DOHH2 (cell line): Measurements from ENCODE around the gene CCDC28B.
"Not testable (repeated sequence)": the region's sequence is repeated elsewhere in the genome, so short reads cannot be mapped to it uniquely, and the experiment has no call there.

ENCODE experiments used
- H3F3A ChIP-seq: fragments of 200-600 bp; sonication (generic), shearing (Covaris generic); 2 replicates; pipeline ENCODE4 v1.6.0; 2016; ENCODE audit warnings: antibody characterized with exemption, mild to moderate bottlenecking; ENCODE audit not compliant: control insufficient read depth, insufficient read depth
- H3K27ac ChIP-seq: fragments of 200-600 bp; sonication (generic); 2 replicates; pipeline ENCODE4 v1.5.1; 2014; ENCODE audit warnings: low read depth, mild to moderate bottlenecking, low read length, moderate library complexity
- H3K27me3 ChIP-seq: fragments of 200-600 bp; sonication (generic); 2 replicates; pipeline ENCODE4 v1.6.1; 2014; ENCODE audit warnings: mild to moderate bottlenecking, low read length, mixed read lengths; ENCODE audit not compliant: control insufficient read depth
- H3K36me3 ChIP-seq: fragments of 200-600 bp; sonication (generic); 2 replicates; pipeline ENCODE4 v1.6.1; 2014; ENCODE audit warnings: mild to moderate bottlenecking, low read length, moderate library complexity, mixed read lengths; ENCODE audit not compliant: control insufficient read depth
- H3K4me1 ChIP-seq: fragments of 200-600 bp; sonication (generic); 2 replicates; pipeline ENCODE4 v1.6.1; 2014; ENCODE audit warnings: mild to moderate bottlenecking, low read length, mixed read lengths; ENCODE audit not compliant: control insufficient read depth
- H3K4me2 ChIP-seq: fragments of 200-600 bp; sonication (generic); 2 replicates; pipeline ENCODE4 v1.6.0; 2014; ENCODE audit warnings: mild to moderate bottlenecking, low read length, moderate library complexity
- H3K4me3 ChIP-seq: fragments of 200-600 bp; sonication (generic); 2 replicates; pipeline ENCODE4 v1.5.1; 2014; ENCODE audit warnings: mild to moderate bottlenecking, low read length, mixed read lengths
- H3K79me2 ChIP-seq: fragments of 200-600 bp; sonication (generic); 2 replicates; pipeline ENCODE4 v1.6.1; 2014; ENCODE audit warnings: mild to moderate bottlenecking, low read length, mixed read lengths; ENCODE audit not compliant: control insufficient read depth
- H3K9me2 ChIP-seq: fragments of 200-600 bp; sonication (generic); replicated peaks from 2 replicates; pipeline ENCODE4 v1.6.1; 2014; ENCODE audit warnings: mild to moderate bottlenecking, low read length, mixed read lengths; ENCODE audit not compliant: control insufficient read depth
- H3K9me3 ChIP-seq: fragments of 200-600 bp; sonication (generic); 2 replicates; pipeline ENCODE4 v1.6.1; 2014; ENCODE audit warnings: antibody characterized with exemption, low read length, mixed read lengths; ENCODE audit not compliant: control insufficient read depth, insufficient read depth
- H4K20me1 ChIP-seq: fragments of 200-600 bp; sonication (generic); 2 replicates; pipeline ENCODE4 v1.6.0; 2014; ENCODE audit warnings: low read depth, mild to moderate bottlenecking, antibody characterized with exemption, low read length, moderate library complexity; ENCODE audit not compliant: control insufficient read depth, insufficient read depth
- EZH2phosphoT487 ChIP-seq: fragments of 200-600 bp; sonication (generic); IDR thresholded peaks from 2 replicates; pipeline ENCODE4 v1.6.1; 2017; ENCODE audit warnings: borderline replicate concordance, mild to moderate bottlenecking, antibody characterized with exemption, low read length, moderate library complexity, mixed read lengths
- TF ChIP-seq, protein P1 (sequence below): fragments of 200-600 bp; sonication (generic); IDR thresholded peaks from one replicate; pipeline ENCODE4 v1.5.1; 2014; ENCODE audit warnings: antibody characterized with exemption, mild to moderate bottlenecking, low read depth, low read length; ENCODE audit not compliant: poor library complexity, severe bottlenecking

CCDC28B gene

DNA sequence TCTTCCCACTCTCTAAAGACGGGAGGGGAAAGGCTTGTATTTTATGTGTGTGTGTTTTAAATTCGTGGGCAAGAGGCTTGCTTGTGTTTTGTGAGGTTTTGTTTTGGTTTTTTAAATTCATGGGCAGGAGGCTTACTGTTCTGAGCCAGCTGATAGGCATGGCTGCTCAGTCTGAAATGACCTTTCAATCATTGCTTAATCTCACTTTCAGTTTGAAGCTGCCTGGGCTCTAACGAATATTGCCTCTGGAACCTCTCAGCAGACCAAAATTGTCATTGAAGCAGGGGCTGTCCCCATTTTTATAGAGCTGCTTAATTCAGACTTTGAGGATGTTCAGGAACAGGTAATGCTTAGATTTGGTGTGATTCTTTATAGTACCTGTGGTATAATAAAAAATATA lies 41.2 kb upstream of the CCDC28B start:
- TF ChIP-seq, protein P1, sequence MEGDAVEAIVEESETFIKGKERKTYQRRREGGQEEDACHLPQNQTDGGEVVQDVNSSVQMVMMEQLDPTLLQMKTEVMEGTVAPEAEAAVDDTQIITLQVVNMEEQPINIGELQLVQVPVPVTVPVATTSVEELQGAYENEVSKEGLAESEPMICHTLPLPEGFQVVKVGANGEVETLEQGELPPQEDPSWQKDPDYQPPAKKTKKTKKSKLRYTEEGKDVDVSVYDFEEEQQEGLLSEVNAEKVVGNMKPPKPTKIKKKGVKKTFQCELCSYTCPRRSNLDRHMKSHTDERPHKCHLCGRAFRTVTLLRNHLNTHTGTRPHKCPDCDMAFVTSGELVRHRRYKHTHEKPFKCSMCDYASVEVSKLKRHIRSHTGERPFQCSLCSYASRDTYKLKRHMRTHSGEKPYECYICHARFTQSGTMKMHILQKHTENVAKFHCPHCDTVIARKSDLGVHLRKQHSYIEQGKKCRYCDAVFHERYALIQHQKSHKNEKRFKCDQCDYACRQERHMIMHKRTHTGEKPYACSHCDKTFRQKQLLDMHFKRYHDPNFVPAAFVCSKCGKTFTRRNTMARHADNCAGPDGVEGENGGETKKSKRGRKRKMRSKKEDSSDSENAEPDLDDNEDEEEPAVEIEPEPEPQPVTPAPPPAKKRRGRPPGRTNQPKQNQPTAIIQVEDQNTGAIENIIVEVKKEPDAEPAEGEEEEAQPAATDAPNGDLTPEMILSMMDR, result no peak
- no peak for TF ChIP-seq EZH2phosphoT487
- Histone ChIP-seq H3K36me3 (peaks cover 79% of the 10 kb centered on the region), H3K4me2 (no peak overlapping the region), H3K4me3 (no peak overlapping the region), H3K27me3 (no peaks in the 10 kb centered on the region), H3K79me2 (peaks cover 3% of the 10 kb centered on the region), H3K9me2 (no peaks in the 10 kb centered on the region), H4K20me1 (no peaks in the 10 kb centered on the region), H3K9me3 (no peaks in the 10 kb centered on the region), H3K4me1 (no peaks in the 10 kb centered on the region), H3F3A (no peaks in the 10 kb centered on the region), H3K27ac (no peak overlapping the region)

- H3F3A ChIP-seq, result no peaks in the 10 kb centered on the region
- H3K4me1 ChIP-seq, result no peaks in the 10 kb centered on the region
- peaks cover 68% of the 10 kb centered on the region for H3K36me3 ChIP-seq
- TF ChIP-seq, protein P1, result no peak
- no peak for TF ChIP-seq EZH2phosphoT487
- no peak overlapping the region for H3K27ac ChIP-seq
- no peaks in the 10 kb centered on the region for H3K79me2 ChIP-seq
- no peak overlapping the region for H3K4me3 ChIP-seq
- no peak overlapping the region for H3K4me2 ChIP-seq
- H3K27me3 ChIP-seq, result no peaks in the 10 kb centered on the region
- no peaks in the 10 kb centered on the region for H3K9me3 ChIP-seq
- no peaks in the 10 kb centered on the region for H3K9me2 ChIP-seq
- H4K20me1 ChIP-seq, result no peaks in the 10 kb centered on the region
Observed at GRCh38 chr1:32163405-32163804, 37.0 kb upstream of the CCDC28B start.

DNA sequence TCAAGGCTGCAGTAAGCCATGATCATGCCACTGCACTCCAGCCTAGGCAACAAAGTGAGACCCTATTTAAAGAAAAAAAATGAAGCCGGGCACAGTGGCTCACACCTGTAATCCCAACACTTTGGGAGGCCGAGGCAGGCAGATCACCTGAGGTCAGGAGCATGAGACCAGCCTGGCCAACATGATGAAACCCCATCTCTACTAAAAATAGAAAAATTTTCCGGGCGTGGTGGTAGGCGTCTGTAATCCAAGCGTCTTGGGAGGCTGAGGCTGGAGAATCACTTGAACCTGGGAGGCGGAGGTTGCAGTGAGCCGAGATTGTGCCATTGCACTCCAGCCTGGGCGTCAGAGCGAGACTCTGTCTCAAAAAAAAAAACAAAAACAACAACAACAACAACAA lies 34.8 kb upstream of the CCDC28B start:
- H3K4me3 ChIP-seq, H3K4me1 ChIP-seq, H3K27me3 ChIP-seq, H3K9me2 ChIP-seq, H3F3A ChIP-seq, H4K20me1 ChIP-seq, H3K27ac ChIP-seq, H3K79me2 ChIP-seq, H3K9me3 ChIP-seq, H3K4me2 ChIP-seq: not testable (repeated sequence)
- peaks cover 62% of the 10 kb centered on the region for H3K36me3 ChIP-seq

DNA sequence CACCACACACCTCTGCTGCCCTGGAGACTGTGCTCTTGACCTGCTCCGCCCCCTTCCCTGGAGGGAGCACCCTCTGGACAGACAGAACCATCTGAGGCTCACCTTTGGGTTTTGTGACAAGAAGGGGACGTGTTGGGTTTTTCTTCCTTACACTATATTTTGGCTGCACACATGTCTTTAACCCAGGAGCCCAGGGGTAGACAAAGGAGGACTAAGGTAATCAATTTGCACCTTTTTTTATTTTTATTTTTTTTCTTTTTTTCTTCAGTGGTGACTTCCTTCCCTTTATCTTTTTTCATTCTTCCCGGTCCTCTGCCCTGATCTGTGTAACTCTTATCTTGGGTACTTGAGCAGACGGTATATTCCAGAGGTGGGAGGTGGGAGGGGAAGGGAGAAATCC lies 29.4 kb upstream of the CCDC28B start:
- Histone ChIP-seq H3K9me2 (no peaks in the 10 kb centered on the region), H3F3A (no peaks in the 10 kb centered on the region), H3K4me1 (no peaks in the 10 kb centered on the region), H3K79me2 (no peaks in the 10 kb centered on the region), H3K4me2 (no peak overlapping the region), H3K9me3 (no peaks in the 10 kb centered on the region), H3K4me3 (no peak overlapping the region), H4K20me1 (no peaks in the 10 kb centered on the region), H3K27ac (no peak overlapping the region), H3K36me3 (peaks cover 59% of the 10 kb centered on the region), H3K27me3 (no peaks in the 10 kb centered on the region)
- no peak for TF ChIP-seq EZH2phosphoT487
- TF ChIP-seq, protein P1, result no peak
